Keratinocyte (primary cell): ENCODE results near the gene DMRTB1. TPM values are rescaled to one million over a fixed set of nuclear protein-coding genes. Genes with fewer than 3 reads are reported as not detected.

Experiments
- DNase-seq: peaks from one replicate; pipeline ENCODE4 v3.0.0-alpha.2; 2011; ENCODE audit warnings: low read depth, missing footprints, low spot score
- FAIRE-seq: peaks from 2 replicates; lab custom pipeline; 2011; peaks lifted over from hg19 to GRCh38; lab: Jason Lieb, UNC
- H2AFZ ChIP-seq: 2 replicates; pipeline ENCODE4 v1.6.0; 2012; ENCODE audit warnings: low read length, control low read depth, inconsistent platforms; ENCODE audit not compliant: control insufficient read depth
- H3K27ac ChIP-seq: 2 replicates; pipeline ENCODE4 v1.5.1; 2011; ENCODE audit warnings: low read length; ENCODE audit not compliant: control insufficient read depth, insufficient read depth
- H3K27me3 ChIP-seq: 3 replicates; pipeline ENCODE4 v1.6.0; 2011; ENCODE audit warnings: low read length; ENCODE audit not compliant: control insufficient read depth, insufficient read depth; ENCODE audit errors: extremely low read depth
- H3K36me3 ChIP-seq, 2 experiments: 2 replicates in 1 of 2; 3 replicates in 1 of 2; pipeline ENCODE4 v1.5.1; 2011; ENCODE audit warnings: low read length in 2 of 2, mild to moderate bottlenecking in 1 of 2; ENCODE audit not compliant: control insufficient read depth in 2 of 2, insufficient read depth in 2 of 2; ENCODE audit errors: extremely low read depth in 1 of 2
- H3K4me1 ChIP-seq: 3 replicates; pipeline ENCODE4 v1.5.1; 2011; ENCODE audit warnings: low read length; ENCODE audit not compliant: control insufficient read depth, insufficient read depth; ENCODE audit errors: extremely low read depth
- H3K4me2 ChIP-seq: 3 replicates; pipeline ENCODE4 v1.6.0; 2011; ENCODE audit warnings: low read depth, low read length; ENCODE audit not compliant: control insufficient read depth, insufficient read depth; ENCODE audit errors: extremely low read depth
- H3K4me3 ChIP-seq, 3 experiments: fragments of 200-600 bp in 1 of 3; sonication (generic) in 1 of 3; 2 replicates in 2 of 3; 3 replicates in 1 of 3; pipeline ENCODE4 v1.5.1; 2011 to 2016; ENCODE audit warnings: low read length in 3 of 3, mild to moderate bottlenecking in 3 of 3, control low read depth in 2 of 3, inconsistent platforms in 1 of 3, low read depth in 1 of 3, mixed read lengths in 1 of 3, mixed run types in 1 of 3, moderate library complexity in 1 of 3; ENCODE audit not compliant: control insufficient read depth in 2 of 3, insufficient read depth in 2 of 3; ENCODE audit errors: extremely low read depth in 1 of 3
- H3K79me2 ChIP-seq: 2 replicates; pipeline ENCODE4 v1.6.0; 2012; ENCODE audit warnings: low read length; ENCODE audit not compliant: control insufficient read depth, insufficient read depth
- H3K9ac ChIP-seq: 3 replicates; pipeline ENCODE4 v1.6.0; 2011; ENCODE audit warnings: low read length; ENCODE audit not compliant: control insufficient read depth, insufficient read depth; ENCODE audit errors: extremely low read depth
- H3K9me1 ChIP-seq: 3 replicates; pipeline ENCODE4 v1.6.0; 2011; ENCODE audit warnings: low read length; ENCODE audit not compliant: control insufficient read depth, insufficient read depth; ENCODE audit errors: extremely low read depth
- H3K9me3 ChIP-seq: 2 replicates; pipeline ENCODE4 v1.5.1; 2012; ENCODE audit warnings: low read depth, low read length; ENCODE audit not compliant: control insufficient read depth
- H4K20me1 ChIP-seq: 3 replicates; pipeline ENCODE4 v1.6.0; 2011; ENCODE audit warnings: low read length; ENCODE audit not compliant: control insufficient read depth, insufficient read depth; ENCODE audit errors: extremely low read depth
- EZH2 ChIP-seq: IDR thresholded peaks from one replicate; pipeline ENCODE4 v1.6.1; 2012; ENCODE audit warnings: inconsistent platforms, mild to moderate bottlenecking, low read length, moderate library complexity
- dilution Hi-C: fragments of 300-500 bp; cut with MboI; formaldehyde crosslinking; loops from one replicate; pipeline ENCODE4 v1.7.0; 2020; ENCODE audit warnings: low sequenced_read_pairs; ENCODE audit not compliant: extremely low pct_ligation_motif_present
- polyA plus RNA-seq, 5 experiments: library from polyadenylated mRNA; depleted of rRNA in 3 of 5; stranded (reverse) in 3 of 5; stranded (forward) in 1 of 5; unstranded in 1 of 5; fragments of >200 nt; gene quantifications; 1 replicate in 1 of 5; 2 replicates in 3 of 5; 3 replicates in 1 of 5; pipeline versions ENCODE4 v1.2.1 to v1.2.3, GENCODE V29; 2011 to 2012; ENCODE audit warnings: missing spikeins in 2 of 5, low read depth in 1 of 5, low replicate concordance in 1 of 5
- TF ChIP-seq, protein P1 (sequence below), 3 experiments: IDR thresholded peaks in 1 of 3; conservative IDR thresholded peaks in 1 of 3; optimal IDR thresholded peaks in 1 of 3; 2 replicates in 2 of 3; 3 replicates in 1 of 3; pipeline versions ENCODE3 to v1.5.1; 2011; ENCODE audit warnings: low read length in 3 of 3, mild to moderate bottlenecking in 3 of 3, moderate library complexity in 2 of 3, control low read depth in 1 of 3, inconsistent platforms in 1 of 3; ENCODE audit not compliant: insufficient read depth in 2 of 3; ENCODE audit errors: extremely low read depth in 1 of 3

DMRTB1 gene
- polyA plus RNA-seq, 1 donor (not counting 4 experiments of a cell fraction or from before 2014, with no cell fraction given), result not detected

DNA sequence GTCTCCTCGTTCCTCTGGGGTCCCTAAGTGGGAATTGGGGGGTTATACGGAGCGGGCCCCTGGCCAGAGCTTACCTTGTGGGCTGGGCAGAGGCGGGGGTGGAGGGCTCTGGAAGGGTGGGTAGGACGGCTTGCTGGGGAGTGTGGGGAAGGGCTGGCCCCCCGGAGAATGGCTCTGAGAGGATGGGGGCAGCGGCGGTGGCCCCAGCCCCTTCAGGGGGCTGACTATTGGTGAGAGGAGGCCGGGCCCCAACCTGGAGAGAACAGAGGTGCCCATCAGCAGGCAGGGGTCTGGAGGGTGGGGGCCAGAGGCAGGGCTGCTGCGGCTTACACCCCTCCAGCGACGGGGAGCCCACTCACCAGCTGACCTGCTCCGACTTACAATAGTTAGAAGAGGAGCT, 50.6 kb downstream of the DMRTB1 start:
- H3K36me3 ChIP-seq, result no peaks in the 10 kb centered on the region
- no peak overlapping the region for H2AFZ ChIP-seq
- TF ChIP-seq, protein P1, sequence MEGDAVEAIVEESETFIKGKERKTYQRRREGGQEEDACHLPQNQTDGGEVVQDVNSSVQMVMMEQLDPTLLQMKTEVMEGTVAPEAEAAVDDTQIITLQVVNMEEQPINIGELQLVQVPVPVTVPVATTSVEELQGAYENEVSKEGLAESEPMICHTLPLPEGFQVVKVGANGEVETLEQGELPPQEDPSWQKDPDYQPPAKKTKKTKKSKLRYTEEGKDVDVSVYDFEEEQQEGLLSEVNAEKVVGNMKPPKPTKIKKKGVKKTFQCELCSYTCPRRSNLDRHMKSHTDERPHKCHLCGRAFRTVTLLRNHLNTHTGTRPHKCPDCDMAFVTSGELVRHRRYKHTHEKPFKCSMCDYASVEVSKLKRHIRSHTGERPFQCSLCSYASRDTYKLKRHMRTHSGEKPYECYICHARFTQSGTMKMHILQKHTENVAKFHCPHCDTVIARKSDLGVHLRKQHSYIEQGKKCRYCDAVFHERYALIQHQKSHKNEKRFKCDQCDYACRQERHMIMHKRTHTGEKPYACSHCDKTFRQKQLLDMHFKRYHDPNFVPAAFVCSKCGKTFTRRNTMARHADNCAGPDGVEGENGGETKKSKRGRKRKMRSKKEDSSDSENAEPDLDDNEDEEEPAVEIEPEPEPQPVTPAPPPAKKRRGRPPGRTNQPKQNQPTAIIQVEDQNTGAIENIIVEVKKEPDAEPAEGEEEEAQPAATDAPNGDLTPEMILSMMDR (optimal IDR thresholded peaks at IDR 0.05 in 1 of 3, IDR thresholded peaks at IDR 0.05 in 1 of 3, conservative IDR thresholded peaks at IDR 0.05 in 1 of 3; ENCODE audit: extremely low read depth in 1 of 3, insufficient read depth in 2 of 3, low read length in 3 of 3), result no peak
- no peak for TF ChIP-seq EZH2
- FAIRE-seq (no peak), DNase-seq (no peak)
- H3K27me3 ChIP-seq, result peaks cover 14% of the 10 kb centered on the region
- H3K4me1 ChIP-seq, result peaks cover 4% of the 10 kb centered on the region
- no peak overlapping the region for H3K4me3 ChIP-seq
- dilution Hi-C loops, result no loop called here
- no peak overlapping the region for H3K9ac ChIP-seq
- H3K27ac ChIP-seq, result no peak overlapping the region
- no peak overlapping the region for H3K4me2 ChIP-seq
- H3K79me2 ChIP-seq, result no peaks in the 10 kb centered on the region
- H4K20me1 ChIP-seq, result no peaks in the 10 kb centered on the region
- no peaks in the 10 kb centered on the region for H3K9me3 ChIP-seq
- H3K9me1 ChIP-seq, result no peaks in the 10 kb centered on the region

DNA sequence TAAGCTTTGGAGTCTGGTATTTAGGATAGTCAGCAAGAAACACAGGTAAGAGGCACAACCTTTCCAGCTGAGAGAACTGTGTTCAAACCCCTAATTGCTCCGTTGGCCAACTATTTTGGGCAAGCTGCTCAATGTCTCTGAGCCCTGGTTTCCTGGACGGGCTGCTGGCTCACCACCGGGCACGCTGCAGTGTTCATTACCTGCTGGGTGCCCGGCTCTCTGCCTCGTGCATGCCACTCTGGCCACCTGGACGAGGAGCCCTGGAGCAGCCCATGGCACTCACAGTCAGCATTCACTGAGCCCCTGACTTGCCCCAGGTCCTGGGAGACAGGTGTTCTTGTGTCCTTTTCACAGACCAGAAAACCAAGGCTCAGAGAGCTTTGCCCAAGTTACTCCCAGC, 51.0 kb downstream of the DMRTB1 start:
- no peaks in the 10 kb centered on the region for H3K79me2 ChIP-seq
- dilution Hi-C loops, result no loop called here
- no peak overlapping the region for H3K9ac ChIP-seq
- H3K27me3 ChIP-seq, result peaks cover 14% of the 10 kb centered on the region
- no peak overlapping the region for H3K4me3 ChIP-seq
- no peak for DNase-seq
- TF ChIP-seq, protein P1 (optimal IDR thresholded peaks at IDR 0.05 in 1 of 3, IDR thresholded peaks at IDR 0.05 in 1 of 3, conservative IDR thresholded peaks at IDR 0.05 in 1 of 3; ENCODE audit: extremely low read depth in 1 of 3, insufficient read depth in 2 of 3, low read length in 3 of 3), result no peak
- TF ChIP-seq EZH2, result no peak
- no peaks in the 10 kb centered on the region for H4K20me1 ChIP-seq
- no peaks in the 10 kb centered on the region for H3K36me3 ChIP-seq
- no peaks in the 10 kb centered on the region for H3K9me3 ChIP-seq
- H2AFZ ChIP-seq, result no peak overlapping the region
- no peak for FAIRE-seq
- peaks cover 4% of the 10 kb centered on the region for H3K4me1 ChIP-seq
- no peak overlapping the region for H3K4me2 ChIP-seq
- no peak overlapping the region for H3K27ac ChIP-seq
- no peaks in the 10 kb centered on the region for H3K9me1 ChIP-seq
